BJ (cell line): ENCODE data around the gene PHLDA2. TPM values are rescaled to one million over a fixed set of nuclear protein-coding genes. Genes with fewer than 3 reads are reported as not detected.

ENCODE experiments used
- CTCF ChIA-PET: fragments of 350-600 bp; formaldehyde crosslinking; extraction: SDS; loops from one replicate; lab custom pipeline; 2021; ENCODE audit warnings: antibody characterized with exemption, inconsistent platforms; lab: Yijun Ruan, JAX
- POLR2A ChIA-PET: fragments of 300-600 bp; sonication (Branson Sonifier 250); formaldehyde crosslinking; extraction: SDS; loops from one replicate; lab custom pipeline; 2021; ENCODE audit warnings: antibody characterized with exemption; lab: Charles Lee
- DNase-seq: peaks from one replicate; pipeline ENCODE4 v3.0.0-alpha.2; 2011; ENCODE audit warnings: low read depth
- H3K27me3 ChIP-seq: 2 replicates; pipeline ENCODE4 v1.6.0; 2011; ENCODE audit warnings: low read length; ENCODE audit not compliant: control insufficient read depth, insufficient read depth
- H3K36me3 ChIP-seq: 2 replicates; pipeline ENCODE4 v1.5.1; 2011; ENCODE audit warnings: low read length; ENCODE audit not compliant: control insufficient read depth, insufficient read depth
- H3K4me3 ChIP-seq: 2 replicates; pipeline ENCODE4 v1.5.1; 2011; ENCODE audit warnings: low read depth, mild to moderate bottlenecking, control low read depth, low read length
- polyA plus RNA-seq: library from polyadenylated mRNA; depleted of rRNA; stranded (reverse); fragments of >200 nt; gene quantifications from 2 replicates; pipeline ENCODE4 v1.2.3, GENCODE V29; 2011
- TF ChIP-seq, protein P1 (sequence below): IDR thresholded peaks from 2 replicates; pipeline ENCODE4 v1.5.1; 2011; ENCODE audit warnings: low read depth, mild to moderate bottlenecking, control low read depth, inconsistent platforms, low read length, moderate library complexity; ENCODE audit not compliant: insufficient read depth

Gene PHLDA2
- polyA plus RNA-seq, 1 experiment = 12.8 TPM

DNA sequence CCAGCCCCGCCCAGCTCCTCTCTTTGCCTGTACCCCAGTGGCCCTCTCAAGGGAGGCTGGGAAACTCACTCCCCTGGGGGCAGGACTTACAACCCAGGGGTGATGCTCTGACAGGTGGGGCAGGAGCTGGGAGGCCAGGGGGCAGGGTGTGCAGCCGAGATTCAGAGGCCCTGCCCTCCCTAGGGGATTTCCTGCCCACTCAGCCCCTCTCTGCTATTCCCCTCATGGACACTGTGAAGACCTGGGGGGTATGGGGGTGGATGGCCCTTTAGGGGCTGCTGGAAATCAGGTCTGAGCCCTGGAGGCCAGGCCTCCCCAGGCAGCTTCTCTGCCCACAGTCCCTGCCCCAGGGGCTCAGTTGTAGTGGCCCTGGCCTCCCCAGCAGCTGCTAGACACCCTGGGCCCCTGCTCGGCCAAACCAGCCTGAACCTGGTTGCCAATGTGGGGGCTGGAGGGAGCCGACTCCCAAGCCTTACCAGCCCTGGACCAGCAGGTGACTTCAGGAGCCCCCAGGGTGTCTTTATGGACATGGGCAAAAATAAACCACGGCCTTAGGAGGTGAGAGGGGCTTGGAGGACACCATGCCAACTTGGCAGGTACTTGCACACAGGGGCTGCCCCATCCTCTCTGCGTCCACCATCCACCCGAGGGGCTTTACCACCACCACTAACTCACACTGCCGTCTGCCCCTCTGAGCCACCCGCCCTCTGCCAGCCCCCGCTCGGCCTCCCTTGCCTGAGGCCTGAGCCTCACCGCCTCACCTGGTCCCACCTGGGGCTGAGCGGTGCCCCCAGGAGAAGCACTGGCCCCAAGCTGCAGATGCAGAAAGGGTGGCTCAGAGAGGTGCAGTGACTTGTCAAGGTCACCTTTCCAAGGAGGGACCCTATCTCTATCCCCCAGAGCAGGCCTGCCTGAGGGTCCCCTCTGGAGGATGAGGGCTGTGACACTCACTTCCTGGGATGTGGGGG lies 2.8 kb upstream of the PHLDA2 start:
- ChIA-PET POLR2A (no interaction called here), CTCF (interaction anchor here (0.7 to 3.2 kb wide), 3 partner anchors 10 to 399 kb away, joined by 3 to 16 read pairs (median 5); no protein-coding TSS in a partner anchor)
- DNase-seq = no peak
- H3K27me3 ChIP-seq = no peaks in the 10 kb centered on the region
- H3K4me3 ChIP-seq = no peak overlapping the region
- TF ChIP-seq, protein P1, sequence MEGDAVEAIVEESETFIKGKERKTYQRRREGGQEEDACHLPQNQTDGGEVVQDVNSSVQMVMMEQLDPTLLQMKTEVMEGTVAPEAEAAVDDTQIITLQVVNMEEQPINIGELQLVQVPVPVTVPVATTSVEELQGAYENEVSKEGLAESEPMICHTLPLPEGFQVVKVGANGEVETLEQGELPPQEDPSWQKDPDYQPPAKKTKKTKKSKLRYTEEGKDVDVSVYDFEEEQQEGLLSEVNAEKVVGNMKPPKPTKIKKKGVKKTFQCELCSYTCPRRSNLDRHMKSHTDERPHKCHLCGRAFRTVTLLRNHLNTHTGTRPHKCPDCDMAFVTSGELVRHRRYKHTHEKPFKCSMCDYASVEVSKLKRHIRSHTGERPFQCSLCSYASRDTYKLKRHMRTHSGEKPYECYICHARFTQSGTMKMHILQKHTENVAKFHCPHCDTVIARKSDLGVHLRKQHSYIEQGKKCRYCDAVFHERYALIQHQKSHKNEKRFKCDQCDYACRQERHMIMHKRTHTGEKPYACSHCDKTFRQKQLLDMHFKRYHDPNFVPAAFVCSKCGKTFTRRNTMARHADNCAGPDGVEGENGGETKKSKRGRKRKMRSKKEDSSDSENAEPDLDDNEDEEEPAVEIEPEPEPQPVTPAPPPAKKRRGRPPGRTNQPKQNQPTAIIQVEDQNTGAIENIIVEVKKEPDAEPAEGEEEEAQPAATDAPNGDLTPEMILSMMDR = no peak
- no peaks in the 10 kb centered on the region for H3K36me3 ChIP-seq

DNA sequence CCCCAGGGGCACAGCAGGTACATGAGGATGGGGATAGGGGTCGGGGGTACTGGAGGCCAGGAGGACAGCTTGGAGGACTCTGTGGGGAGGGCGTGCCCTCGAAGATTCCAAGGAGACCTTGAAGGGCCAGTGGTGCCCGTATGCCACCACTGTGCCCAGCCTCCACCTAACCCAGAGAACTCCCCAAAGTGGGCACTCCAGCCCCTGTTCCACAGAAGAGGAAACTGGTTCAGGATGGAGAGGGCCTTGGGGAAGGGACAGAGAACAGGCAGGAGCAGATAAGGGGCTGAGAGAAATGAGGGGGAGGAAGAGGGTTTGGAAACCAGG lies 2.2 kb upstream of the PHLDA2 start:
- no peak for DNase-seq
- ChIA-PET CTCF (interaction anchor here (0.7 to 3.2 kb wide), 2 partner anchors 11 to 160 kb away, joined by 3 to 16 read pairs; no protein-coding TSS in a partner anchor), POLR2A (no interaction called here)
- TF ChIP-seq, protein P1 = no peak
- H3K36me3 ChIP-seq = no peaks in the 10 kb centered on the region
- no peak overlapping the region for H3K4me3 ChIP-seq
- H3K27me3 ChIP-seq = no peaks in the 10 kb centered on the region

DNA sequence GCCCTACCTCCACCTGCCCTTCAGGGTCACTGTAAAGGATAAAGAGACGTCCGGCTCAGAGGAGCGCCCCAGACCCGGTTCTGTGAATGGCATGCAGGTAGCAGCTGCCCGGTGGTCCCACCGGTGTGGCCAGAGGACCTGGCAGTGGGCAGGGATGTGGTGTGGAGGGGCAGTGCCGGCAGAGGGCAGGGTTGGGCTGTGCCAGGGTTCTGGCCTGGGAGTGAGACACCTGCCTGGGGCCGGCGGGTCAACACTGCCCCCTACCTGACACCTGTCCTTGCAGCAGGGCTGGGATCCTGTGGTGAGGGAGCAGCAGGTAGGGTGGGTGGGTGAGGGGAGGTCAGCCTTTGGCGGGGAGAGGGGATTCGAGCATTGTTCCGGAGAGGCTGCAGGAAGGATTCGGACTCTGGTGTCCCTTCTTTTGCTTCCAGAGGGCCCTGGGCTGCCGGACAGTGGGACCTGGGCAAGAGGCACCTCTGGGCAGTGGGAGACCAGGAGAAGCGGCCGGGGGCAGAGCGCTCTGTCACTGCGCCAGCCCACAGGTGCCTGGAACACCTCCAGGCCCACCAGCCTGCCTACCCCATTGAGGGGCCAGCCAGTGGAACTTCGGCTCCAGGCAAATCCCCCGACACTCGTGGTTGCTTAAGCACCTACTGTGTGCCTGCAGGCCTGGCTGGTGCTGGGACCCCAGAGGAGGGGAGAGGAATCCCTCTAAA lies 1.6 kb upstream of the PHLDA2 start:
- ChIA-PET CTCF (interaction anchor here (0.7 to 3.2 kb wide), 8 partner anchors 11 to 399 kb away, joined by 3 to 22 read pairs (median 9); no protein-coding TSS in a partner anchor), POLR2A (no interaction called here)
- peak overlapping the region; percentile 90 for H3K4me3 ChIP-seq
- TF ChIP-seq, protein P1 = peak; percentile 38
- H3K27me3 ChIP-seq = no peaks in the 10 kb centered on the region
- no peak for DNase-seq
- no peaks in the 10 kb centered on the region for H3K36me3 ChIP-seq

DNA sequence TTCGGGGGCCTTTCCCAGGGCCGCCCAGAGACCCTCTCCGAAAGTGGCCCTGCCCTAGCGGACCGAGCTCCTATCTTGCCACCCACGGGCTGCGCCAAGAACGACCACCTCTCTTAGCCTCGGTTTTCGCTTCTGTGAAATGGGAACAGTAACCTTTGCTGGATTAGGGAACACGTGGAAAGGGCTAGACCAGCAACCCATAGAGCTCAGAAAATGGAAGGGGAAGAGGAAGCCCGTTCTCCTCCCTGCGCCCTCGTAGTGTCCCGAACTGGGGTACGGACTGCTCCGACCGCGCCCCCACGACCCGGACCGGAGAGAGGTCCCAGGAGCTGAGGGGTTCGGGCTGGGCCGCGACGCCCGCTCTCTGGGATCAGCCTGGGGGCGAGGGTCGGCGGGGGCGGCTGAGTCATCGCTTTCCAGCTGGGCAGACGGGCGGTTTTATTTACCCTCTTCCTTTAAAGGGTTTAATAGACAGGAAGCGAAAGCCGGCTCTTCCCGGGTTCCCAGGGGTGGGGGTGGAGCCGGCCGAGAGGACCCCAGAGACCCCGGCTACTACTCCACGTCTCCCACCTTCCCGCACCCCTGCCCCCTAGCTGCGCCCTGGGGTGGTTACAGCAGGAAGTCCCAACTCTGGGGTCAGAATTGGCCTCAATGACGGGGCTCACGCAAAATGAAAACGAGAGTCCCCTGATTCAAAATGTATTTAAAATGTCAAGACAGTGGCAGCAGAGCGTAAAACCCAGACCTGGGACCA lies 907 bp upstream of the PHLDA2 start:
- ChIA-PET CTCF (interaction anchor here (0.7 to 3.2 kb wide), 12 partner anchors 12 to 398 kb away, joined by 3 to 22 read pairs (median 6); no protein-coding TSS in a partner anchor), POLR2A (interaction anchor here (0.6 to 0.9 kb wide), 2 partner anchors 119 to 230 kb away, joined by 3 read pairs; partner anchors contain the start of gene KCNQ1OT1)
- Histone ChIP-seq H3K4me3 (peak overlapping the region; percentile 90), H3K36me3 (no peaks in the 10 kb centered on the region), H3K27me3 (no peaks in the 10 kb centered on the region)
- no peak for DNase-seq
- TF ChIP-seq, protein P1 = peak; percentile 66
